MM.1S (cell line): ENCODE data around the gene RGS16.

Source experiments
- DNase-seq: peaks from one replicate; pipeline ENCODE4 v3.0.0-alpha.2; 2015
- H2AFZ ChIP-seq: fragments of 300-600 bp; sonication (generic); 2 replicates; pipeline ENCODE4 v1.6.0; 2016; ENCODE audit warnings: antibody characterized with exemption, low read length
- H3F3A ChIP-seq: fragments of 300-600 bp; sonication (generic); 2 replicates; pipeline ENCODE4 v1.6.1; 2016; ENCODE audit warnings: mild to moderate bottlenecking, antibody characterized with exemption, low read length, moderate library complexity, mixed read lengths; ENCODE audit not compliant: insufficient read depth
- H3K27ac ChIP-seq: fragments of 300-600 bp; sonication (generic); 2 replicates; pipeline ENCODE4 v1.5.1; 2016; ENCODE audit warnings: mild to moderate bottlenecking, low read length
- H3K27me3 ChIP-seq: fragments of 300-600 bp; sonication (generic); replicated peaks from 2 replicates; pipeline ENCODE4 v1.6.0; 2016; ENCODE audit warnings: low read length; ENCODE audit not compliant: insufficient read depth
- H3K36me3 ChIP-seq: fragments of 300-600 bp; sonication (generic); replicated peaks from 2 replicates; pipeline ENCODE4 v1.6.1; 2016; ENCODE audit warnings: mild to moderate bottlenecking, low read length, mixed read lengths; ENCODE audit not compliant: insufficient read depth
- H3K4me1 ChIP-seq: fragments of 300-600 bp; sonication (generic); 2 replicates; pipeline ENCODE4 v1.6.1; 2016; ENCODE audit warnings: low read length, mixed read lengths
- H3K4me2 ChIP-seq: fragments of 300-600 bp; sonication (generic); 2 replicates; pipeline ENCODE4 v1.6.0; 2016; ENCODE audit warnings: low read depth, low read length
- H3K4me3 ChIP-seq: fragments of 300-600 bp; sonication (generic); 2 replicates; pipeline ENCODE4 v1.5.1; 2016; ENCODE audit warnings: low read length, mixed read lengths
- H3K79me2 ChIP-seq: fragments of 300-600 bp; sonication (generic); 2 replicates; pipeline ENCODE4 v1.6.1; 2016; ENCODE audit warnings: mixed run types, low read length, mixed read lengths
- H3K9ac ChIP-seq: fragments of 300-600 bp; sonication (generic); 2 replicates; pipeline ENCODE4 v1.6.1; 2016; ENCODE audit warnings: low read length, mixed read lengths
- H3K9me2 ChIP-seq: fragments of 300-600 bp; sonication (generic); replicated peaks from 2 replicates; pipeline ENCODE4 v1.6.1; 2016; ENCODE audit warnings: mild to moderate bottlenecking, low read length, mixed read lengths; ENCODE audit not compliant: insufficient read depth
- H3K9me3 ChIP-seq: fragments of 300-600 bp; sonication (generic); replicated peaks from 2 replicates; pipeline ENCODE4 v1.6.1; 2016; ENCODE audit warnings: mild to moderate bottlenecking, low read length, mixed read lengths; ENCODE audit not compliant: insufficient read depth
- H4K20me1 ChIP-seq: fragments of 300-600 bp; sonication (generic); 2 replicates; pipeline ENCODE4 v1.6.1; 2016; ENCODE audit warnings: mild to moderate bottlenecking, low read length, moderate library complexity, mixed read lengths; ENCODE audit not compliant: insufficient read depth
- EZH2 ChIP-seq: fragments of 300-600 bp; sonication (generic); optimal IDR thresholded peaks from 2 replicates; pipeline ENCODE3; 2017; ENCODE audit warnings: low read depth, mild to moderate bottlenecking, antibody characterized with exemption, low read length, mixed read lengths
- EZH2phosphoT487 ChIP-seq: fragments of 300-600 bp; sonication (generic); IDR thresholded peaks from 2 replicates; pipeline ENCODE4 v1.6.1; 2018; ENCODE audit warnings: antibody characterized with exemption, low read length
- TF ChIP-seq, protein P1 (sequence below): fragments of 300-600 bp; sonication (generic); IDR thresholded peaks from 2 replicates; pipeline ENCODE4 v1.5.1; 2016; ENCODE audit warnings: antibody characterized with exemption, low read length, mixed read lengths

Gene RGS16

DNA sequence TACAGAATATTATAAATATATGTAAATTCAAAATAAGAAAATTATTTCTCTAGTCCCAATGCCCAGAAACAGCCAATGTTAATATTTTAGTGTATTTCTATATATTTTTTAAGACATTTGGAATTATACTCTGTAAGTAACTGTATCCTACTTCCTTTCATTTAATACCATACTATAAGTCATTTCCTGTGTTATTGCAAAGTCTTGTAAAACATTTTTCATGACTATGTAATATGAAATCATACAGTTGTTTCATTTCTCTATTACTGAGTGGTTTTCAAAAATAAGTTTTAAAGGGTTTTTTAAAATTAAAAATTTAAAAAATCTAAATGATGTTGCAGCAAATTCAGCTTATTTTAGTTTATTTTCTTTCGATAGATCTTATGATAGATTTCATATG, 17.1 kb downstream of the RGS16 start:
- Histone ChIP-seq H2AFZ (no peak overlapping the region), H3K27ac (no peak overlapping the region), H3K27me3 (no peaks in the 10 kb centered on the region), H3K4me2 (no peak overlapping the region), H3K36me3 (no peaks in the 10 kb centered on the region), H3F3A (no peaks in the 10 kb centered on the region), H3K9ac (no peak overlapping the region), H3K4me3 (no peak overlapping the region), H3K79me2 (no peaks in the 10 kb centered on the region), H4K20me1 (no peaks in the 10 kb centered on the region), H3K9me3 (no peaks in the 10 kb centered on the region), H3K9me2 (no peaks in the 10 kb centered on the region), H3K4me1 (peaks cover 5% of the 10 kb centered on the region; the same call in 1 of the 2 replicates)
- TF ChIP-seq, protein P1, sequence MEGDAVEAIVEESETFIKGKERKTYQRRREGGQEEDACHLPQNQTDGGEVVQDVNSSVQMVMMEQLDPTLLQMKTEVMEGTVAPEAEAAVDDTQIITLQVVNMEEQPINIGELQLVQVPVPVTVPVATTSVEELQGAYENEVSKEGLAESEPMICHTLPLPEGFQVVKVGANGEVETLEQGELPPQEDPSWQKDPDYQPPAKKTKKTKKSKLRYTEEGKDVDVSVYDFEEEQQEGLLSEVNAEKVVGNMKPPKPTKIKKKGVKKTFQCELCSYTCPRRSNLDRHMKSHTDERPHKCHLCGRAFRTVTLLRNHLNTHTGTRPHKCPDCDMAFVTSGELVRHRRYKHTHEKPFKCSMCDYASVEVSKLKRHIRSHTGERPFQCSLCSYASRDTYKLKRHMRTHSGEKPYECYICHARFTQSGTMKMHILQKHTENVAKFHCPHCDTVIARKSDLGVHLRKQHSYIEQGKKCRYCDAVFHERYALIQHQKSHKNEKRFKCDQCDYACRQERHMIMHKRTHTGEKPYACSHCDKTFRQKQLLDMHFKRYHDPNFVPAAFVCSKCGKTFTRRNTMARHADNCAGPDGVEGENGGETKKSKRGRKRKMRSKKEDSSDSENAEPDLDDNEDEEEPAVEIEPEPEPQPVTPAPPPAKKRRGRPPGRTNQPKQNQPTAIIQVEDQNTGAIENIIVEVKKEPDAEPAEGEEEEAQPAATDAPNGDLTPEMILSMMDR = no peak
- TF ChIP-seq EZH2phosphoT487 (no peak), EZH2 (no peak)
- DNase-seq = no peak

DNA sequence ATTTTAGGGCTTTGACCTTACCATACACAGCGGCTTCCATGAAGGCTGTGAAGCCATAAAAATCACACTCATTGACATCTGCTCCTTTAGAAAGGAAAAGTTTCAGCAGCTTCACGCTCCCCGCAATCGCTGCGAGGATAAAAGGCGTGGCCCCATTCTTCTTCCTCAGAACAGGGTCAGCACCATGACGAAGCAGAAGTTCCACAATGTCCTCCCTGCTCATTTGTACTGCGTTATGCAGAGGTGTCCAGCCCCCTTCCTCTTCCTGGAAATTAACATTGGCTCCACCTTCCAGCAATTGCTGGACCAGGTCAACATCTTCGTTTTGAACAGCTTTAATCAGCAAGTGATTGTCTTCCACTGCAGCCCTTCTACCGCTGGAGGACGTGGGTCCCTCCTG, 17.8 kb downstream of the RGS16 start:
- H3F3A ChIP-seq = no peaks in the 10 kb centered on the region
- H3K27me3 ChIP-seq = no peaks in the 10 kb centered on the region
- H4K20me1 ChIP-seq = no peaks in the 10 kb centered on the region
- no peak overlapping the region for H3K9ac ChIP-seq
- H3K9me3 ChIP-seq = no peaks in the 10 kb centered on the region
- no peak overlapping the region for H3K27ac ChIP-seq
- H3K4me3 ChIP-seq = no peak overlapping the region
- TF ChIP-seq EZH2 (no peak), EZH2phosphoT487 (no peak)
- TF ChIP-seq, protein P1 = no peak
- H3K9me2 ChIP-seq = no peaks in the 10 kb centered on the region
- DNase-seq = no peak
- H2AFZ ChIP-seq = no peak overlapping the region
- no peaks in the 10 kb centered on the region for H3K36me3 ChIP-seq
- H3K4me1 ChIP-seq = peaks cover 5% of the 10 kb centered on the region; the same call in 1 of the 2 replicates
- no peak overlapping the region for H3K4me2 ChIP-seq
- no peaks in the 10 kb centered on the region for H3K79me2 ChIP-seq

DNA sequence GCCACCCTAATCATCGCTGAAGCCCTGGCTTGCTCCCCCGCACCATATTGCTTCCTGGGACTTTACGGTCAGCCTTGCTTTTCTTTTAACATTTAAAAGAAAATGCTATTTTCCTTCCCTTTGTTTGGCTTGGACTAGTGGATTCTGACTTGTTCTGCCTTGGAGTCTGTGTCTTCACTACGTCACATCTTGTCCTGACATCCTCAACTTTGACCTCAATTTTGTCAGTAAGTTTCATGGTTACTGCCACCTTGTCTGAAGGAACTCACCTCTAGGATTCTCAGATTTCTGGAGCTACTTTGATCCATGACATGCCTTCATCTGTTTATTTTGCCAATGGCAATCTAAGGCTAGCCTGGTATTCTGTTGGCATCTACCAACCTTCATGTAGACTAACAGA, 19.4 kb downstream of the RGS16 start:
- Histone ChIP-seq H4K20me1 (no peaks in the 10 kb centered on the region), H3F3A (no peaks in the 10 kb centered on the region), H3K9me2 (no peaks in the 10 kb centered on the region), H3K27ac (no peak overlapping the region), H3K79me2 (no peaks in the 10 kb centered on the region), H3K9ac (no peak overlapping the region), H3K27me3 (no peaks in the 10 kb centered on the region), H2AFZ (no peak overlapping the region), H3K4me1 (peaks cover 5% of the 10 kb centered on the region; the same call in 1 of the 2 replicates), H3K4me2 (no peak overlapping the region), H3K4me3 (no peak overlapping the region), H3K9me3 (no peaks in the 10 kb centered on the region), H3K36me3 (0 out of 2 replicates have a peak, but pooled peaks cover 3% of the 10 kb centered on the region)
- no peak for TF ChIP-seq EZH2
- TF ChIP-seq, protein P1 = no peak
- TF ChIP-seq EZH2phosphoT487 = no peak
- DNase-seq = no peak
